Daoy (cell line): ENCODE data around the gene MEX3A. TPM values are rescaled to one million over a fixed set of nuclear protein-coding genes. Genes with fewer than 3 reads are reported as not detected.
"Not testable (repeated sequence)": the region's sequence is repeated elsewhere in the genome, so short reads cannot be mapped to it uniquely, and the experiment has no call there.

Source experiments
- DNase-seq: peaks from one replicate; pipeline ENCODE4 v3.0.0-alpha.2; 2015; ENCODE audit warnings: low read depth
- total RNA-seq: library from RNA; depleted of rRNA; stranded (reverse); fragments of >200 nt; shearing (Covaris generic); gene quantifications from 2 replicates; pipeline ENCODE4 v1.2.3, GENCODE V29; 2014; rRNA removed

MEX3A gene, protein sequence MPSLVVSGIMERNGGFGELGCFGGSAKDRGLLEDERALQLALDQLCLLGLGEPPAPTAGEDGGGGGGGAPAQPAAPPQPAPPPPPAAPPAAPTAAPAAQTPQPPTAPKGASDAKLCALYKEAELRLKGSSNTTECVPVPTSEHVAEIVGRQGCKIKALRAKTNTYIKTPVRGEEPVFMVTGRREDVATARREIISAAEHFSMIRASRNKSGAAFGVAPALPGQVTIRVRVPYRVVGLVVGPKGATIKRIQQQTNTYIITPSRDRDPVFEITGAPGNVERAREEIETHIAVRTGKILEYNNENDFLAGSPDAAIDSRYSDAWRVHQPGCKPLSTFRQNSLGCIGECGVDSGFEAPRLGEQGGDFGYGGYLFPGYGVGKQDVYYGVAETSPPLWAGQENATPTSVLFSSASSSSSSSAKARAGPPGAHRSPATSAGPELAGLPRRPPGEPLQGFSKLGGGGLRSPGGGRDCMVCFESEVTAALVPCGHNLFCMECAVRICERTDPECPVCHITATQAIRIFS
- total RNA-seq: 5.3 and 12.8 TPM in 2 replicates

DNA sequence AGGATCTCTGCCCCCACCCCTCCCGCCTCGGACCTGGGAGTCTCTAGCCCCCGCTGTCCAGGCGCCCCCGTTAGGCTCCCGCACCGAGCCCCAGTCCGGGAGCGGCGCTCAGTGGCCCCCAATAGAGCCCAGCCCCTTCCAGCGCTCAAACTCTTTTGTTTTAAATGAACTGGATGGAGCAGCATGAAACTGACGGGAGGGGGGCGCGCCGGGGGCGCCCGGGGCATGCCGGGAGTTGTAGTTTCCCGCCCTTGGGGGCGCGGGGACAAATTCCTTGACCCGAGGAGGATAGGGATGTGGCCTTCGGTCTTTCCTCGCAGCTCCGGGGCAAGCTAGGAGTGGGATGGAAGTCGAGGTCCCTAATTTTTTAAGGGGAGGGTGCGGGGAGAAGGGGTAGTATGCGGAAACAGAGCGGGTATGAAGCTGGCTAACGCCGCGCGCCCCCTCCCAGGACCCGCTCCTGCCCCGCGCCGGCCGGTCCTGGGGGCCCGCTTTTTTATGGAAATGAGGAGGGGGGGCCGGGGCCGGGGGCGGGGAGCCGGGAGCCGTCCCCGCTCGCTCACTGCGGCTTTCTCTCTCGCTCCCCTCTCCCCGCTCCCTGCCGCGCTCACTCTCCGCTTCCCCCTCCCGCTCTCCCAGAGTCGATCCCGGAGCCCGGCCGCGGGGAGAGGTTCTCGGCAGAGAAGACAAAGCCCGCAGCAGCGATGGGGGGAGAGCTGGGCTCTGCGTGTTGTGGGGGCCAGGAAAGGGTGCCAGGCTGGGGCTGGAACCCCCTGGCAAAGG, at the start of gene MEX3A:
Gene MEX3A (minus strand): TSS at position 157 of the 783 bp plus-strand sequence. CDS start 467 bp downstream, outside the sequence.
- peak; percentile 81 for DNase-seq

DNA sequence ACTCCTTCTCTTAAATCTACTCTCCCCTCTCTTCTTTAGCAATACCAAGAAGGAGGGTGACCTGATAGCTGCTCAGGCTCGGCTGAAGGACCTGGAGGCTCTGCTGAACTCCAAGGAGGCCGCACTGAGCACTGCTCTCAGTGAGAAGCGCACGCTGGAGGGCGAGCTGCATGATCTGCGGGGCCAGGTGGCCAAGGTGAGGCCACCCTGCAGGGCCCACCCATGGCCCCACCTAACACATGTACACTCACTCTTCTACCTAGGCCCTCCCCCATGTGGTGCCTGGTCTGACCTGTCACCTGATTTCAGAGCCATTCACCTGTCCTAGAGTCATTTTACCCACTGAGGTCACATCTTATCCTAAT, 48.3 kb upstream of the MEX3A start:
- DNase-seq: no peak

DNA sequence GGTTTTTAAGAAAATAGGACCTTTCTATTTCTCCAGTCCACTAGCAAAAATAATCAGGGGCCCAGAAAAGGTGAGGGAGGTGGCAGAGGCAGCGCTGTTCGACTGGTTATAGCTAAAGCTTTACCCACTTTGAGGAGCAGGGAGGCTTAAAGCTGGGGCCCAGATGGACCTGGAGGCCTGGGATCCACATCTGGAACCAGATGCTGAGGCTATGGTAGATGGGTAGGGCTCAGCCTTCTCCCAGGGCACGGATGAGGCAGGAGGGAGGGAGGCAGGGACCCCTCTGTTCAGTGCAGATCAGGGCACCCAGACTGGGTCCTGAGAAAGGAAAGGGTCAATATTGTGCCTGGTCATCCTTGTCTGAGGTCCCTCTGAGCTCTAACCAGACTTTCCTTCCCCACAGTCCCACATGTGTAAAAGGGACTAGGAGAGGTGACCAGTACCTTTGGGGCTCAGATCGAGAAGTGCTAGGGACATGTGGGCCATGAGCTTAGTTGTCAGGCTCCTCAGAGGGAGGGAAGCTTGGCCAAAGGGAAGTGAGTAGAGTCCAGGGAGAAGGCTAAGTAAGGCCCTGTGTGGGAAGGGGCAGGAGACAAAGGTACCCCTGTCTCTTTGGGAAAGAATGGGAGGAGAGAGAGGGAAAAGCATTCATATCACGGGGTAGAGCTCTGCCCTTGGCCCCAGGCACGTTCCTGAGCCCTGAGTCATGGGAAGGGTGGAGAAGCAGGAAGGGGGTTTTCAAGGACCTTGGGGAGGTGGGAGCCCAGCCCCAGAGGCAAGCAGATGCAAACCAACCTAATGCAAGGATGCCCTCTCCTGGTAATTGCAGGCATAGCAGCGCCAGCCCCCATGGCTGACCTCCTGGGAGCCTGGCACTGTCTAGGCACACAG, 47.7 kb upstream of the MEX3A start:
- DNase-seq: peak; percentile 99

DNA sequence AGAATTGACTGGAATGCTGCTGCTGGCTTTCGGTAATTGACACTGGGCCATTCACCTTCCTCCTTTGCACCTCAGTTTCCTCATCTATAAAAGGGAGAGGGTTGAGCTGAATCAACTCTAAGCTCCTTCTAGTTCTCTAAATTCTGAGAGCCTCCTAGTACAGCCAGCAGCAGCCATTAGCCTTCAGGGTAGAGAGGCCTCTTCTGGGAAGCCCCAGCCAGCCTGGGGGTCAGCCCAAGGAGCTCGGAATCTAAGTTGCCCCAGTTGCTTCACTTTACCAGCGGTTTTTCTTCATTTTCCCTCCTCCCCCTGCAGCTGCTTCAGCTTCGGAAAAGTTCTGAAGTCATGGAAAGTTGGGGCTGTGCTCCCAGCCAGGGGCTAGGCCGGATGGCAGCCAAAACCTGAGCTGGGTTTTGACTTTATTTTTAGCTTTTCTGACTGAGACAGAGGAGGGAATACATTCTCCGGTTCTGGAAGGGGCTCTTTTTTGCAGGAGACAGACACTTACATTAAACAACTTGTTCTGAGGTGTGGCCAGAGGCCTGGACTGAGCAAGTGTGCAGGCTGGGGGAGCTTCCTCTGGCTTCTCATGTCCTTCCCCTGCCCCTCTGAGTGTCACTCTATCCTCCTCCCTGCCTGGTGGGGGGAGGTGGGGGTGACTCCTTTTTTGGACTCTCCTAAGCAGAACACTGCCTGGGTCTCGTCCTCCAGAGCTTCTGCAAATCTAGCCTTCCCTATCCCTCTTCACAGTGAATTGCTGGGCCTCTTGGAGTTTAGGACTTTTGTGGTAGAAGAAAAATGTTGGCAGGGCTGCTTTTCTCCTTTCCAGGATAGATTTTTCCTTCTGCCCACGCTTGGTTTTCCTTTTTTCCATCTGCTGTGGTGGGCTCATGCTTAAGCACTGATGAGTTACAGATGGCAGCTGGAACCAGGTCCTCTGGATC, 46.7 kb upstream of the MEX3A start:
- DNase-seq: no peak

DNA sequence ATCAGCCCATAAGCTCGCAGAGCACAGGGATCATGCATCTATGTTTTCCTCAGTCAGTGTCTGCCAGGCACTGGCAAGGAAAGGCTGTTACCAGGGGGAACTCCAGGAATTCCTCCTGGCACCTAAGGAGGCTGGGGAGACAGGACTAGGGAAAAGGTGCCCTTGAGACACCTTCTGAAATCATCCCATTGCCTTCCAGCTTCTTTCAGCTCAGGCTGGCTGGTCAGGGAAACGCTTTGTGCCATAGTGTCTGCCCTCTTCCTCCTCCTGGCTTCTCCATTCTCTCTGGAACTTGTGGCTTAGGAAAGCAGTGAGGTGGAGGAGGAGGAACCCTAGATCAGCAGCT, 46.0 kb upstream of the MEX3A start:
- no peak for DNase-seq

DNA sequence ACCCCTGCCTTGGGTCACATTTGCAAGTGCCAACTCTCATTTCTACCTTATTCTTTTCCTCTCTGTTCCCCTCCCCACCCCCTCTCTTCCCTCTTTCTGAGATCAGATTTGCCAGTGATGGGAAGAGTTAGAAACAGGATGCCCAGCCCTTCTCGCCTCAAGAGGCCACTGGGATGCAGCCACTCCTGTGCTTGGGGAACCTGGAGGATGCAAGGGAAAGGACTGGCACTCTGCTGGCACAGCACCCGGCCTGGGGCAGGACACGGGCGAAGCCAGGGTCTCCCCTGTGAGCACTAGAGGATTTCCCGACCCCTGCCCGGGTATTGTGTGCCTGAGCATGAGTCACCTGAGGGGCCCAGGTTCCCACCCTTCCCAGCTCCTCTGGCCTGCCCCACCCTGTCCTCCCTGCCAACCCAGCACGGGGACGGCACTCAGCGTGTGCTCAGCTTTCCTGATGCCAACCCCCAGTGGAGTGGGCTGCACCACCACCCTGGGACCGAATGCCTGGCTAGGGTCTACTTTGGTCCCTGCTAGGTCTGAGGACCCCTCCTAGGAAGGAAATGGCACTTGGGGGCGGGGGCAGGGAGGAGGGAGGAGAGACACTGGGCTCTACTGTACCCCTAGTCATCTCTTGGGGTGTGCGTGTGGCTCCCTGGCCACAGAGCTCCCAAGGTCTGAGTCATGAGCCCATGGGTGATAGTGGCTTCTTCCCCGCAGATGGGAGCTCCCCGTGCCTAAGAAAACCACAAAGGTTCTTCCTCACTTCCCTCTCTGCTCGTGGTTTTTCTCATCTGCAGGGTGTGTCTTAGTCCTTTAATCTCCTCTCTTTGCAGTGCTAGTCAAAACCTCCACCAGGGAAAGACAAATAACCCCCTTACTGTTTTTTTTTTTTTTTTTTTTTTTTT, 44.6 kb upstream of the MEX3A start:
- DNase-seq: peak; percentile 97

DNA sequence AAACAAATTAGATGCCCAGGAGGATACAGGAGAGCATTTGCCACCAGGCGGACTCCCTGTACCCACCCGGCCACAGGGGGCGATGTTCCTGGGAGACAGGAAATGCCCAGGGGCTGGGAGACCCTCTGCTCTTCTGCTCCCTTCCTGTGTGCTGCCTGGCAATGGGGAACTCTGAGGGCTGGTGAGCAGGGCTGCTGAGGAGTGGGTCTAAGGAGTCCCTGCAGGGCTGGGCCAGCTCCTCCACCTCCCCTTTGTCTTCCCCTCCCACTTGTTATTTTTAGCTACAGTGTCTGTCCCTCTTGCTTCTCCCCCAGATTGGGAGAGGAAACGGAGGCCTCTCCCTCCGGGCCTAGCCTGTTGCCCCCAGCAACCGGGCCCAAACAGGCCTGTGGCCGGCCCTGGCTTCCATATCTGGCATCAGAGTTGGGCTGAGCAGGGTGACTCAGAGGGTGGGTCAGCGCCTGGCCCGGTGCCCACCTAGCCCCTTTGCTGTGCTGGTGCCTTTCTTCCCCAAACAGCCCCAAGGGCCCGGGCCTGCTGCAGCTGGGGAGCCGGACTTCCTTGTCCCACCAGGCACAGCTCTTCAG, 43.9 kb upstream of the MEX3A start:
- DNase-seq: peak; percentile 99

DNA sequence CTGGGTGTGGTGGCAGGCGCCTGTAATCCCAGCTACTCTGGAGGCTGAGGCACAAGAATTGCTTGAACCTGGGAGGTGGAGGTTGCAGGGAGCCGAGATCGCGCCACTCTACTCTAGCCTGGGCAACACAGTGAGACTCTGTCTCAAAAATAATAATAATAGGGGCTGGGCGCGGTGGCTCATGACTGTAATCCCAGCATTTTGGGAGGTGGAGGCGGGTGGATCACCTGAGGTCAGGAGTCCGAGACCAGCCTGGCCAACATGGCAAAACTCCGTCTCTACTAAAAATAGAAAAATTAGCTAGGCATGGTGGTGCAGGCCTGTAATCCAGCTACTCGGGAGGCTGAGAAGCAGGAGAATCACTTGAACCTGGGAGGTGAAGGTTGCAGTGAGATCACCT, 43.3 kb upstream of the MEX3A start:
- not testable (repeated sequence) for DNase-seq

DNA sequence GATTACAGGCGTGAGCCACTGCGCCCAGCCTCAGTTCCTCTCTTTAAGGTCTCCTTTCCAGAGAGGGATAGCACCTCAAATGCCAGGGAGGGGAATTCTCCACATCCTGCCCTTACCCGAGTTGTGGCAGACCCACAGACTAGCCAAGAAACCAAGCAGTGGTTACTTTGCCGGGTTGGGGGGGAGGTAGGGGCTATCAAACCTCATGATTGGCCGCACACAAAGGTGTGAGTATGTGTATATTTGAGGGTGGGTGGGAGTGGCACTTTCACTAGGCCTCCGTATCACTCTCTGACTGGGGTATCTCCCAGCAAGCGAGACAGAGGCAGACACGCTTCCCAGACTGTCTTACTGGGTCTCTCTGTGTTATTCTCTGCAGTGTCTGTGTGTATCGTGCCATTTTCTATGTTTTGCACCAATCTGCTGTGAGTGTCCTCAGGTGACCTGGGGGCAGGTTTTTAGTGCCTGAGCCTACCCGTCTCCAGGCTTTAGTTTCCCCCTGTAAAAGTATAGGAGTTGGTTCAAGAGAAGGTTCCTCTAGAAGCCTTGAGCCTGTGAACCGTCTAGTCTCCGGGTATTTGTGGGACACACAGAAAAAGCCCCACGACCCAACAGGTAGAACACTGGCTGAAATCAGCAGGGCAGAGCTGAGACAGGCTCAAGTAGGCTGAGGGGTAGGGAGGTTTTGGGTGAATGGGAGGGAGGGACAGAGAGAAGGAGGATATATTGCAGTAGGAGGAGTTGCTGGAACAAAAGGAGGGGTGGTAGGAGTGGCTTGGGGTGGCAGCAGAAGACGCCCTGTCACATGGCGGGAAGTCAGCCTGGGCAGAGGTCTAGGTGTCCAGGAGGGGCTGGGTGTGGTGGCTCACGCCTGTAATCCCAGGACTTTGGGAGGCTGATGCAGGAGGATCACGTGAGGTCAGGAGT, 42.6 kb upstream of the MEX3A start:
- DNase-seq: peak; percentile 70

DNA sequence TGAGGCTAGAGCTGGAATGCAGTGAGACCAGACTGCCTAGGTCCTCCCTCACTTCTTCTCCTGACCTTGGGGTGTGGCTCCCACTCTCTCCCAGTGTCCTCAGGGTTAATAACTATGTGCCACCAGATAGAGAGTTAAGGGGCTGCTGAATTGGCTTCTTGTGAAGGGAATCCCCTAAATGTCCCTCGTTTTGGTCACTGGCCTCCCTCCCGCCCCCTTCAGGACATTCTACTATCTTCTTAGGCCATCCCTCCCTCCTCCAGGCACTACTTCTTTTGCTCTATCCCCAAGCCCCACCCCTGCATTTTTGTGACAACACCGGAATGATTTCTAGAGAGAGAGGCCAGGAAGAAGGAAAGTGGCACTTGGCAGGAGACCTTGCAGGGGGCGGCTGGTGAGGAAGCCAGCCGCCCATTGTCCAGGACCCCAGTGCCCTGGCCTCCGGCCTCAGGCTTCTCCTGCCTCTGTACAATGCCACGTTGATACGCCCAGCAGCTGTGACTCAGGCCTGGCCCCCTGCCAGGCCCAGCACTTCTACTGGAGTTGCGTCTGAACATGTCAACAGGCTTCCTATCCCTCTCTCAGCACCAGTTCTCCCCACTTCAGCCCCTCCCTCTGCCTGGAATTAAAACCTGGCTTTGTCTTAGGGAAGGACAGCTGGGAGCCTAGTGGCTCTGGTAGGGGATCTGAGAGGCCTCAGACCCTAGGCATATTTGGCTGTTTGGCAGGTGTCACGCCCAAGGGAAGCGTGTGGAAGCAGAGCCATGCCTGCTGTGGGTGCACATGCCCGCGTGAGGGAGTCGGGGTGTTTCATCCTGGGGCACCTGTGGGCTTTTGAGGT, 41.3 kb upstream of the MEX3A start:
- DNase-seq: peak; percentile 96

DNA sequence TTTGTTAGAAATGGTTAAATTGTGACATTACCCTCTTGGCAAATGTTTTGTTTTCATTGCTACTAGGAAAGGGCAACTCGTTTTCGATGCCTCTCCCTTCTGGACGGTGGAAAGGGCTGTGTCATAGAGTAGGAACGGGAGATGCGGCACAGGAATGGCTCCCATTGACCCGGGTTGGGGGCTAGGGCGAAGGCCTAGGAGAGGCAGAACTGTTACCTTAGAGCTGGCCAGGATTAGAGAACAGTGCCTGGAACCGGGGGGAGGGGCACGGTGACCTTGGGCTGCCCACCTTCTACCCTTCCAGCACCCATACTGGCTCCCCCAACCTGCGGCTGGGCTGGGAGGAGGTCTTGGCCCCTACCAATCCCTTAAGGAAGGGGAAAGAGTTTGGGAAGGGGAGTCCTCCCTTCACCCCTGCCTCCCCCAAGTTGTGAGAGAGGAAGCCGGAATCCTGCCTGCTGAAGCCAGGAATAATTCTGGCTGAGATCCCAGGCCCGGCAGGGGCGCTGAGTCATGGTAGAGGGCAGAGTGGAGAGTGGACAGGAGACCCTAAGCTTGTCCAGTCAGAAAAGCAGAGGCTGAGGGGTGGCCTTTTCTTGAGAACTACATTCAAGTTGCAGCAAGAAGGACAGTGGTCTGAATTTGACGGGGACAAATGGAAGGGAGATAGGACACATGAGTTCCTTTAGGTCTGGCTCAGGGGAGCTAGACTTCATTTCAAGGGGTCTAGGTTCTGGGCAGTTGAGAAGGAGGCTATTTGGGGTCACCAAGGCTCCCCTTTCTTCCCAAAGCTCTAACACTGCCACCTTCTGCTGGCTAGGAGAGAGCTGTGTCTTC, 40.5 kb upstream of the MEX3A start:
- DNase-seq: peak; percentile 84

DNA sequence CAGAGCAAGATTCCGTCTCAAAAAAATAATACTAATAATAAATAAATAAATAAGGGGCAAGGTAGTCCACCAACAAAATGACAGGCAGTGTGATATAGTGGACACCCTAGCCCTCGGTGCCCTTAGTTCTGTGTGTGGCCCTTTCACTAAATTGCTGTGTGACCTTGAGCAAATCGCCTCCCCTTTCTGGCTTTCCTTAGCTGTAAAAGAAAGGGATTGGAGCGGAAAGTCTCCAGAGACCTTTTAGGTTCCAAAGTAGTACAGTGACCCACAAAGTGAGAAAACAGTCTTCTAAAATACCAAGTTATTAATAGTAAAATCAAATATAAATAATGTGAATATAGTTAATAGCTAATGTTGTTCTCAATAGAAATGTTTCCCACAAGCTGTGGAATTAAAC, 39.8 kb upstream of the MEX3A start:
- no peak for DNase-seq

DNA sequence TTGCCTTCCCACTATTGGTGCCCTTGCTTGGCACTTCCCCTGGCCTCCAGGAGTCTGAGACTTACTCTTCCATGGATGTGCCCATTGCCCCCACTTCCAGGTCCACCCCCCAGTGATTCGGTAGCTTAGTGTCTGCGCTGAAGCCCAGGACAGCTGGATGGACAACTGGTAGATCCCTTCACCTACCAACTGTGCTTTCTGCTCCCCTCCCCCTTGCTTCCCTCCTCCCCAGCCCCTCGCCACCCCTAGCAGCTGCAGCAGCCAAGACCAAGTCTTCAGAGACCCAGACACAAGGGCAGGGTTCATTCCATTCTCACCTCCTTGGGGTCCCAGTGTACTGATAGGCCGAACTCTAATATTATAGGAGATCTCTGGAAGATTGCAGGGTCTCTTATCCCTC, 39.2 kb upstream of the MEX3A start:
- DNase-seq: no peak

DNA sequence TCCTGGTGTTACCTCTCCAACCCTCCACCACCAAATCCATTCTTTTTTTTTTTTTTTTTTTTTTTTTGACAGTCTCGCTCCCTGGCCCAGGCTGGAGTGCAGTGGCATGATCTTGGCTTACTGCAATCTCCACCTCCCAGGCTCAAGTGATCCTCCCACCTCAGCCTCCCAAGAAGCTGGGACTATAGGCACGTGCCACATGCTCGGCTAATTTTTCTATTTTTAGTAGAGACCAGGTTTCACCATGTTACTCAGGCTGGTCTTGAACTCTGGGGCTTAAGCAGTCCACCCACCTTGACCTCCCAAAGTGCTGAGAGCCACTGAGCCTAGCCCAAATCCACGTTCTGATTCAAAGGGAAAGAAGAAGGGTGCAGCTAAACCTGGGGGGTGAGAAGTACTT, 38.7 kb upstream of the MEX3A start:
- not testable (repeated sequence) for DNase-seq

DNA sequence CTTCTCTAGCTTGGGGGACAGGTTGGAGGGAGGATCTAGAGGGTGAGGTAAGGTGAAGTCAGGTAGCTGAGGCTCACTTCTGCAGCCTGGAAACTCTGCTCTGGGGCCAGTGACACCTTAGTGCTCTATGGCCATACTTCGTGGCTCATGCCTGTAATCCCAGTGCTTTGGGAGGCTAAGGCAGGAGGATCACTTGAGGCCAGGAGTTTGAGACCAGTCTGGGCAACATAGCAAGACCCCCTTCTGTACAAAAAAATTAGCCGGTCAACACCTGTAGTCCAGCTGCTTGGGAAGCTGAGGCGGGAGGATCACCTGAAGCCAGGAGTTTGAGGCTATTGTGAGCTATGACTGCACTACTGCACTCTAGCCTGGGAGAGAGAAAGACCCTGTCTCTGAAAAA, 38.1 kb upstream of the MEX3A start:
- DNase-seq: no peak

DNA sequence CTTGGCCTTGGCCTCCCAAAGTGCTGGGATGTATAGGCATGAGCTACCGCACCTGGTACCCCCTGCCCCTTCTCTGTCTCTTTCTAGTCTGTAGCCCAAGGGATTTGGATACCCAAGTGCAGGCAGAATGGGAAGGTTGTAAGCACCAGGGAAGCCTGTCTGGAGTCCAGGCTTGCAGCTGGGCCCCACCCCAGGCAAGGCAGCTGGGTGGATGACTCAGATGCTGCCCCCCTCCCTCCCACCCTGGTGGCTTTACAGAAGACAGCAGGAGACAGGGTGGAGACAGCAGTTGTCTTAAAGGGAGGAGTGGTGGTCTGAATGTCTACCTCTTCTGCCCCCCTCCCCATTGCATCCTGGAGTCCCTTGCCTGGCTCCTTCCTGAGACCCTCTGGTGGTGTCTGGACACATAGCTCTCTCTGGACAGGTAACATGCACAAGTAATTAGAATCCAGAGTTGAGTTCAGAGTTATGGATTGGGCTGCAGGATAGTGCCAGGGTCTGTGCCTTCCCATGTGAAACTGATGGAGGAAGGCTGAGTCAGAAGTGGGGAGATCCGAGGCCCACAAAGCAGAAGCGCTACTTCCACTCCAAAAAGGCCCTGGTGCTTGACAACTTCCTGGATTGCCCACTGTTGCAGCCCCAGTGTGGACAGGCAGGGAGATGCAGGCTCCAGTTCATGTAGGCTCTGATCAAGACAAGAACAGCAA, 37.4 kb upstream of the MEX3A start:
- peak; percentile 81 for DNase-seq
